Gastrocnemius medialis (tissue), 4 donors: Measurements from ENCODE around the gene HSPA12B. TPM values are rescaled to one million over a fixed set of nuclear protein-coding genes. Genes with fewer than 3 reads are reported as not detected.

Experiments used
- ATAC-seq, 2 donors: fragments of 150-250 bp; one replicate each; pipeline ENCODE4 v1.9.1; 2016
- DNase-seq, 2 donors: peaks; one replicate each; pipeline ENCODE4 v3.0.0-alpha.2; 2019
- H3K27ac ChIP-seq, 4 donors: fragments of 200-600 bp; sonication (generic); 1 replicate in 1 of 4; 2 replicates in 3 of 4; pipeline ENCODE4 v1.5.1; 2016 to 2018; ENCODE audit warnings: mild to moderate bottlenecking in 2 of 4, moderate library complexity in 1 of 4
- H3K27me3 ChIP-seq, 3 donors: fragments of 200-600 bp; sonication (generic) in 2 of 3; 1 replicate in 1 of 3; 2 replicates in 2 of 3; pipeline versions ENCODE4 v1.5.1 to v1.6.0; 2016 to 2019; ENCODE audit warnings: mild to moderate bottlenecking in 1 of 3, moderate library complexity in 1 of 3
- H3K36me3 ChIP-seq, 2 donors: fragments of 200-600 bp; sonication (generic) in 1 of 2; one replicate each; pipeline ENCODE4 v1.5.1; 2017 to 2018
- H3K4me1 ChIP-seq, 2 donors: fragments of 200-600 bp; sonication (generic) in 1 of 2; one replicate each; pipeline ENCODE4 v1.5.1; 2016 to 2017; ENCODE audit warnings: mild to moderate bottlenecking in 2 of 2
- H3K4me3 ChIP-seq, 4 donors: fragments of 200-600 bp; sonication (generic) in 3 of 4; 1 replicate in 1 of 4; 2 replicates in 3 of 4; pipeline ENCODE4 v1.5.1; 2016 to 2019; ENCODE audit warnings: mild to moderate bottlenecking in 2 of 4
- H3K9me3 ChIP-seq, 3 donors: fragments of 200-600 bp; sonication (generic) in 2 of 3; 1 replicate in 1 of 3; 2 replicates in 2 of 3; pipeline ENCODE4 v1.5.1; 2016 to 2019
- POLR2A ChIP-seq, 2 donors: fragments of 450-650 bp; IDR thresholded peaks; one replicate each; pipeline ENCODE4 v1.6.1; 2017; ENCODE audit warnings: antibody characterized with exemption in 2 of 2, mild to moderate bottlenecking in 2 of 2, moderate library complexity in 2 of 2
- in situ Hi-C, 4 donors: fragments of 200-750 bp; cut with MboI; loops; one replicate each; pipeline versions ENCODE4 v1.15.0 to v1.8.0; 2017; ENCODE audit warnings: low sequenced_read_pairs in 4 of 4
- intact Hi-C: fragments of 100-400 bp; cut with DNase I; formaldehyde crosslinking; loops from one replicate; pipeline ENCODE4 v1.15.1; 2023; ENCODE audit warnings: low total_unique reads
- total RNA-seq, 4 donors: library from RNA; depleted of rRNA; stranded (reverse); fragments of >200 nt; gene quantifications; one replicate each; pipeline versions ENCODE4 v1.1.0 to v1.2.3, GENCODE V29; 2016
- TF ChIP-seq, protein P1 (sequence below), 5 experiments: fragments of 450-650 bp in 3 of 5; fragments of 200-600 bp in 2 of 5; sonication (generic) in 2 of 5; IDR thresholded peaks in 4 of 5; conservative IDR thresholded peaks in 1 of 5; 1 replicate in 4 of 5; 2 replicates in 1 of 5; pipeline ENCODE4 v1.5.1; 2016 to 2019; ENCODE audit warnings: antibody characterized with exemption in 5 of 5, mild to moderate bottlenecking in 3 of 5, moderate library complexity in 3 of 5

The HSPA12B gene
- total RNA-seq, 4 donors from 2014 or later, result 3.7 to 8.5 (median 5.8) TPM

DNA sequence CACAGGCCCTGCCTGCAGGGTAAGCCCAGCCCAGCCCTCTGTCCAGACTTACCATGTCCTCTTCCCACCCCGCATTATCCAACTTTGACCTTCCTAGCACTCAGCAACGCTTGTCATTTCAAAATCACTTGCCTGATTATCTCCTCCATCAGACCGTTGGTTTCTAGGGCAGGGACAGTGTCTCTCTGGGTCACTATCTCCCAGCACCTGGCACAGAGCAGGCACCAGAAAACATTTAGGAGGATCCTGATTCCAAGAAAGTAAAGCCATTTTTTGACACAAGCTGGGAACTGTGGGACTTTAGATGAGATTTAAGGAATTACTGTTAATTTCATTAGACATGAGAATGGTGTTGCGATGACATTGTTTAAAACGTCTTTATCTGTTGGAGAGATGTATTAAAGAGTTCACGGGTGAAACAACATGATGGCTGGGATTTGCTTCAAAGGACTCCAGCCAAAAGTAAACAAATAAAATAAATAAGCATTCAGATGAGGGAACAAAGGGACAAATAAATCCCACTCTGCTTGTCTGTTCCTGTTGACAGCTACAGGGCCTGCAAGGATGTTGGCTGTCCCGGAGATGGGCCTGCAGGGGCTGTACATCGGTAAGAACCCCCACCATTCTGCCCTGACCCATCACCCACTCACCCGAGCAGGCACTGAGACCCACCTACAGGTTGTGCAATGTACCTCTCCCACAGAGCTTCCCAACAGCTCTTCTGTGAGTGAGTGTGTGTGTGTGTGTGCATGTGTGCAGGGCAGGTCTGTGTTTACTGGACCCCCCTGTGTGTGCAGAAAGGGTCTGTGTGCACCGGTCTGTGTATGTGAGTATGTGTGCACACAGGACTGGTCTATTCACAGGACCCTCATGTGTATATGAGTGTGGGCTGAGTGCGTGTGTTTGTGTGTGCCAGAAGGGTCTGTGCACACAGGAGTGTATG is 5.9 kb downstream of the HSPA12B start:
- Histone ChIP-seq H3K27ac (no peak overlapping the region), H3K27me3 (no peaks in the 10 kb centered on the region), H3K4me3 (no peak overlapping the region), H3K9me3 (no peaks in the 10 kb centered on the region), H3K4me1 (no peaks in the 10 kb centered on the region), H3K36me3 (no peaks in the 10 kb centered on the region)
- intact Hi-C loops, result no loop called here
- DNase-seq (no peak), ATAC-seq (no peak)
- no peak for TF ChIP-seq POLR2A (IDR thresholded peaks at IDR 0.05)
- TF ChIP-seq, protein P1, sequence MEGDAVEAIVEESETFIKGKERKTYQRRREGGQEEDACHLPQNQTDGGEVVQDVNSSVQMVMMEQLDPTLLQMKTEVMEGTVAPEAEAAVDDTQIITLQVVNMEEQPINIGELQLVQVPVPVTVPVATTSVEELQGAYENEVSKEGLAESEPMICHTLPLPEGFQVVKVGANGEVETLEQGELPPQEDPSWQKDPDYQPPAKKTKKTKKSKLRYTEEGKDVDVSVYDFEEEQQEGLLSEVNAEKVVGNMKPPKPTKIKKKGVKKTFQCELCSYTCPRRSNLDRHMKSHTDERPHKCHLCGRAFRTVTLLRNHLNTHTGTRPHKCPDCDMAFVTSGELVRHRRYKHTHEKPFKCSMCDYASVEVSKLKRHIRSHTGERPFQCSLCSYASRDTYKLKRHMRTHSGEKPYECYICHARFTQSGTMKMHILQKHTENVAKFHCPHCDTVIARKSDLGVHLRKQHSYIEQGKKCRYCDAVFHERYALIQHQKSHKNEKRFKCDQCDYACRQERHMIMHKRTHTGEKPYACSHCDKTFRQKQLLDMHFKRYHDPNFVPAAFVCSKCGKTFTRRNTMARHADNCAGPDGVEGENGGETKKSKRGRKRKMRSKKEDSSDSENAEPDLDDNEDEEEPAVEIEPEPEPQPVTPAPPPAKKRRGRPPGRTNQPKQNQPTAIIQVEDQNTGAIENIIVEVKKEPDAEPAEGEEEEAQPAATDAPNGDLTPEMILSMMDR (IDR thresholded peaks at IDR 0.05 in 4 of 5, conservative IDR thresholded peaks at IDR 0.05 in 1 of 5), result no peak
- in situ Hi-C loops, result no loop called here

DNA sequence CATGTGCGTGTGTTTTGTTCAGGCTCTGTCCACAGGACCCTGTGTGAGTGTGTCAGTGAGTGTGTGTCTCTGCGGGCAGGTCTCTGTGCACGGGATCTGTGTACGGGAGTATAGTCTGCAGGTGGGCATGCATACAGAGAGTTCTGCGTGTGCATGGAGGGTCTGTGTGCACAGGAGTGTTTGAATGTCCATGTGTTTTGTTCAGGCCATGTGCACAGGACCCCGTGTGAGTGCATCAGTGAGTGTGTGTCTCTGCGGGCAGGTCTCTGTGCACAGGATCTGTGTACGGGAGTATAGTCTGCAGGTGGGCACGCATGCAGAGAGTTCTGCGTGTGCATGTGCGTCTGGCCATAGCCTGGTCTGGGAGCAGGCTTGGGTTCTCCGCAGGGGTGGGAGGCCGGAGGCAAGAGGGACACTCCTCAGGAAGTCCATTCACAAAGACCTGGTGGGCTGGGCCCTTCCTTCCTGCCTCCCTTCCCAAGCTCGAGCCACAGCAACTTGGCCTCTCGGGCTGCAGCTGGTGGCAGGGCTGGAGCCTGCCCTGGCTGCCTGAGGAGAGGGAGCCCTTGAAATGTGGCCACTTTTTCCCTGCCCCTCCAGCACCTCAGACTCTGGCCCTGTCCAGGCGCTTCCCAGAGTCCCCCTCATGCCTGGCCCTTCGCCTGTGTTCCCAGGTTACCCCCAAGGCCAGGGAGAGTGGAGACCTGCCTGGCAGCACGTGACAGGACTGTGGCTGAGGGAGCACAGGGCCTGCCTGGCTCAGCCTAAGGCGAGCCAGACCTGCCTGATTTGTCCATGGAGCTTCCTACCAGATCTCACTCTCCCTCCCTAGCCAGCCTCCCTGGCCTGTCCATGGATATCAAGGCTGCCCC is 6.8 kb downstream of the HSPA12B start:
- no peaks in the 10 kb centered on the region for H3K4me1 ChIP-seq
- peaks cover 0 to 2% (median 0%) of the 10 kb centered on the region in 3 donors for H3K27me3 ChIP-seq
- in situ Hi-C loops, result no loop called here
- DNase-seq, result no peak
- TF ChIP-seq, protein P1 (IDR thresholded peaks at IDR 0.05 in 4 of 5, conservative IDR thresholded peaks at IDR 0.05 in 1 of 5), result no peak
- no peak for TF ChIP-seq POLR2A (IDR thresholded peaks at IDR 0.05)
- intact Hi-C loops, result no loop called here
- H3K4me3 ChIP-seq, result no peak overlapping the region
- peak overlapping the region; percentile 10 to 67 (median 62) for H3K27ac ChIP-seq
- no peaks in the 10 kb centered on the region for H3K9me3 ChIP-seq
- ATAC-seq, result peak in 1 of 2 donors; percentile 55
- H3K36me3 ChIP-seq, result no peaks in the 10 kb centered on the region

DNA sequence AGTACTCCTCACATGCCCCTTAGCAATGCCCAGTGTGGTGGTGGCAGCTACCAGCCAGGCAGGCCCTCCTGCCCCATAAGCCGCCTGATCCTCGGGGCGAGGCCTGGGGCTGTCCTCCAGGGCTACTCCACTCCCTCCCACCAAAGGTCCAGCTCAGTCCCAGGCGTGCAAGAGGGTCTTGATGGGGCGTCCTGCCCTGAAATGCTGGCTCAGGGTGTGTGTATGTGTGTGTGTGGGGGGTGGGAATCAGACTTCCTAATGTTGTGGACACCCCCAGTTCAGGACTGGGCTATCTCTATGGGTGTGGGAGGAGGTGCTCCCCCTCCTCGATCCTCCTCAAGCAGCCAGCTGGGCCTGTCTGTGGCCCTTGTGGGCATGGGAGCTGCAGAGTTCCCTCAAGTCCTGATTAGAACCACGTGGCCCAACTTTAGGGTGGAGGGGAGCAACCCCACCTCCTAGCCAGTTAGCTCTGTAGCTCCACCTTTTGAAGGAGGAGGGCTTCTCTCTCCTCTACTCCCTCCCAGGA is 7.5 kb downstream of the HSPA12B start:
- H3K4me3 ChIP-seq, result no peak overlapping the region
- DNase-seq (no peak), ATAC-seq (no peak)
- no peaks in the 10 kb centered on the region for H3K36me3 ChIP-seq
- H3K27me3 ChIP-seq, result peaks cover 0 to 9% (median 0%) of the 10 kb centered on the region in 3 donors
- H3K27ac ChIP-seq, result peak overlapping the region; percentile 10 to 67 (median 62)
- no peak for TF ChIP-seq POLR2A (IDR thresholded peaks at IDR 0.05)
- TF ChIP-seq, protein P1 (IDR thresholded peaks at IDR 0.05 in 4 of 5, conservative IDR thresholded peaks at IDR 0.05 in 1 of 5), result no peak
- in situ Hi-C loops (no loop called here), intact Hi-C loops (no loop called here)
- H3K4me1 ChIP-seq, result no peaks in the 10 kb centered on the region
- H3K9me3 ChIP-seq, result no peaks in the 10 kb centered on the region

DNA sequence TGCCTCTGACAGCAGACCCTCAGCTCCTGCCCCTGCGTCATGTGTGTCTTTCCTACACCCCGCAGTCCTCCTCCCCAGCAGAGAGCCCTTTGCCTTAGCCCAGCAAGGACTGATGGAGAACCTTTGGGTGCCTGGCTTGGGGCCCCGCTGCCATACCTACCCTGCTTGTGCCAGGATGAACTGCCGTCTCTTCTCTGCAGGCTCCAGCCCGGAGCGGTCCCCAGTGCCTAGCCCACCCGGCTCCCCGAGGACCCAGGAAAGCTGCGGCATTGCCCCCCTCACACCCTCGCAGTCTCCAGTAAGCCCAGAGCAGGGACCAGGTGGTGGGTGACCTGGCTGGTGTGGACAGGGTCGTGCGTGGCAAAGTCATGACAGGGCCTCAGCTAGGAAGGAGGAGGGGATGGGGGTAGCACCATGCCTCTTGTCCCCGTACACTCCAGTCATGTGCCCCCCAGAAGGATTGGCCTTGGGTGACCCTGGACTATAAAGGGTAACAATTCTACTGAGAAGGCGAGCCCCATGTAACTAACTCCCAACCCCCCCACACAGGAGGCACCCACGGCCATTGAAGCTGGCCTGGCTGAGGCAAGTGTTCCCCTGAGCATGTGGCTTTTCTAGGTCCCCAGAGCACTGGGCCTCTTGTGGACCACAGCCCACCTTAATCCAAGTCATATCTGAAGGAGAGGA is 8.3 kb downstream of the HSPA12B start:
- TF ChIP-seq, protein P1 (IDR thresholded peaks at IDR 0.05 in 4 of 5, conservative IDR thresholded peaks at IDR 0.05 in 1 of 5), result no peak
- TF ChIP-seq POLR2A (IDR thresholded peaks at IDR 0.05), result no peak
- intact Hi-C loops, result no loop called here
- Histone ChIP-seq H3K27ac (peak overlapping the region in 3 of 4 donors; percentile 58 to 67 (median 65)), H3K9me3 (no peaks in the 10 kb centered on the region), H3K36me3 (no peaks in the 10 kb centered on the region), H3K27me3 (peaks cover 0 to 16% (median 6%) of the 10 kb centered on the region in 3 donors), H3K4me1 (no peaks in the 10 kb centered on the region), H3K4me3 (no peak overlapping the region)
- DNase-seq (no peak), ATAC-seq (no peak)
- in situ Hi-C loops, result no loop called here
